ENCODE data around the gene KAT5.
"Not testable (repeated sequence)": the region's sequence is repeated elsewhere in the genome, so short reads cannot be mapped to it uniquely, and the experiment has no call there.

The KAT5 gene

GRCh38 chr11:65706303-65706763, 5.7 kb upstream of the KAT5 start:
- in situ Hi-C loops (cut with MboI; ENCODE audit: low pct_unique_long_range_greater_than_20kb, low sequenced_read_pairs) = not testable (repeated sequence)
- DNase-seq = peak; percentile 74

- DNase-seq; in situ Hi-C loops (cut with MboI; ENCODE audit: low pct_unique_long_range_greater_than_20kb, low sequenced_read_pairs): not testable (repeated sequence)
Observed at GRCh38 chr11:65707002-65707401, 5.0 kb upstream of the KAT5 start.

- in situ Hi-C loops (cut with MboI; ENCODE audit: low pct_unique_long_range_greater_than_20kb, low sequenced_read_pairs) = no loop called here
Observed at GRCh38 chr11:65708451-65708850, 3.6 kb upstream of the KAT5 start.

GRCh38 chr11:65709661-65710060, 2.4 kb upstream of the KAT5 start:
- in situ Hi-C loops (cut with MboI; ENCODE audit: low pct_unique_long_range_greater_than_20kb, low sequenced_read_pairs) = no loop called here
- no peak for DNase-seq

More at GRCh38 chr11:65708451-65708850, 3.6 kb upstream of the KAT5 start:
- DNase-seq = no peak

- in situ Hi-C loops (cut with MboI; ENCODE audit: low pct_unique_long_range_greater_than_20kb, low sequenced_read_pairs) = no loop called here
- DNase-seq = no peak
Observed at GRCh38 chr11:65710421-65710820, 1.6 kb upstream of the KAT5 start.

- in situ Hi-C loops (cut with MboI; ENCODE audit: low pct_unique_long_range_greater_than_20kb, low sequenced_read_pairs) = no loop called here
- DNase-seq = no peak
Observed at GRCh38 chr11:65712633-65713076, 603 bp downstream of the KAT5 start.

GRCh38 chr11:65713212-65713969, 1.3 kb downstream of the KAT5 start:
- in situ Hi-C loops (cut with MboI; ENCODE audit: low pct_unique_long_range_greater_than_20kb, low sequenced_read_pairs) = no loop called here
- DNase-seq = no peak

GRCh38 chr11:65714433-65714832, 2.4 kb downstream of the KAT5 start:
- DNase-seq = no peak
- in situ Hi-C loops (cut with MboI; ENCODE audit: low pct_unique_long_range_greater_than_20kb, low sequenced_read_pairs) = no loop called here

GRCh38 chr11:65716302-65716701, 4.2 kb downstream of the KAT5 start:
- in situ Hi-C loops (cut with MboI; ENCODE audit: low pct_unique_long_range_greater_than_20kb, low sequenced_read_pairs) = no loop called here
- no peak for DNase-seq

GRCh38 chr11:65716774-65717405, 4.8 kb downstream of the KAT5 start:
- in situ Hi-C loops (cut with MboI; ENCODE audit: low pct_unique_long_range_greater_than_20kb, low sequenced_read_pairs) = no loop called here

GRCh38 chr11:65717906-65718305, 5.9 kb downstream of the KAT5 start:
- no peak for DNase-seq
- in situ Hi-C loops (cut with MboI; ENCODE audit: low pct_unique_long_range_greater_than_20kb, low sequenced_read_pairs) = no loop called here

More at GRCh38 chr11:65716774-65717405, 4.8 kb downstream of the KAT5 start:
- DNase-seq = no peak

- no peak for DNase-seq
- in situ Hi-C loops (cut with MboI; ENCODE audit: low pct_unique_long_range_greater_than_20kb, low sequenced_read_pairs) = no loop called here
Observed at GRCh38 chr11:65718531-65718930, 6.5 kb downstream of the KAT5 start.

GRCh38 chr11:65718964-65719492, 7.0 kb downstream of the KAT5 start:
- in situ Hi-C loops (cut with MboI; ENCODE audit: low pct_unique_long_range_greater_than_20kb, low sequenced_read_pairs) = no loop called here
- no peak for DNase-seq

GRCh38 chr11:65719871-65720210, 7.8 kb downstream of the KAT5 start:
- DNase-seq = no peak
- in situ Hi-C loops (cut with MboI; ENCODE audit: low pct_unique_long_range_greater_than_20kb, low sequenced_read_pairs) = no loop called here

- in situ Hi-C loops (cut with MboI; ENCODE audit: low pct_unique_long_range_greater_than_20kb, low sequenced_read_pairs) = no loop called here
Observed at GRCh38 chr11:65720211-65720934, 8.3 kb downstream of the KAT5 start, which contains the start of gene RNASEH2C. RNASEH2C (minus strand) TSS chr11:65720798; CDS start chr11:65720758, 40 bp downstream.

GRCh38 chr11:65722261-65722660, 10.2 kb downstream of the KAT5 start:
- in situ Hi-C loops (cut with MboI; ENCODE audit: low pct_unique_long_range_greater_than_20kb, low sequenced_read_pairs) = no loop called here
- DNase-seq = no peak

More at GRCh38 chr11:65720211-65720934, 8.3 kb downstream of the KAT5 start, which contains the start of gene RNASEH2C:
- DNase-seq = peak; percentile 83

- DNase-seq = no peak
- in situ Hi-C loops (cut with MboI; ENCODE audit: low pct_unique_long_range_greater_than_20kb, low sequenced_read_pairs) = no loop called here
Observed at GRCh38 chr11:65726660-65727059, 14.6 kb downstream of the KAT5 start.

- DNase-seq = no peak
- in situ Hi-C loops (cut with MboI; ENCODE audit: low pct_unique_long_range_greater_than_20kb, low sequenced_read_pairs) = no loop called here
Observed at GRCh38 chr11:65727865-65728264, 15.8 kb downstream of the KAT5 start.

- no peak for DNase-seq
- in situ Hi-C loops (cut with MboI; ENCODE audit: low pct_unique_long_range_greater_than_20kb, low sequenced_read_pairs) = no loop called here
Observed at GRCh38 chr11:65730461-65730860, 18.4 kb downstream of the KAT5 start.

GRCh38 chr11:65735111-65735510, 23.1 kb downstream of the KAT5 start:
- DNase-seq; in situ Hi-C loops (cut with MboI; ENCODE audit: low pct_unique_long_range_greater_than_20kb, low sequenced_read_pairs): not testable (repeated sequence)
